Right kidney (tissue), 9 donors: ENCODE measurements around the gene COG3.
"Not testable (repeated sequence)": the region's sequence is repeated elsewhere in the genome, so short reads cannot be mapped to it uniquely, and the experiment has no call there.

Experiments used
- DNase-seq: peaks from one replicate; pipeline ENCODE4 v3.0.0-alpha.2; 2016
- long read RNA-seq, 8 donors: transcript quantifications; one replicate each; lab custom pipeline, GENCODE V29; 2026

Gene COG3
- long read RNA-seq, donor 1, full-length matches to known transcripts, result 3 of 3 reads
- long read RNA-seq, donor 1, partial matches to known transcripts, result 0 of 3 reads
- long read RNA-seq, donor 1, other reads (novel, unspliced or antisense), result 0 of 3 reads
- long read RNA-seq, donor 2, full-length matches to known transcripts, result 2 of 2 reads
- long read RNA-seq, donor 2, partial matches to known transcripts, result 0 of 2 reads
- long read RNA-seq, donor 2, other reads (novel, unspliced or antisense), result 0 of 2 reads
- long read RNA-seq, donor 3, partial matches to known transcripts, result 0 of 1 reads
- long read RNA-seq, donor 3, other reads (novel, unspliced or antisense), result 0 of 1 reads
- long read RNA-seq, donor 4, full-length matches to known transcripts, result 2 of 2 reads
- long read RNA-seq, donor 4, partial matches to known transcripts, result 0 of 2 reads
- long read RNA-seq, donor 4, other reads (novel, unspliced or antisense), result 0 of 2 reads
- long read RNA-seq, donor 5, full-length matches to known transcripts, result 5 of 5 reads
- long read RNA-seq, donor 5, partial matches to known transcripts, result 0 of 5 reads
- long read RNA-seq, donor 5, other reads (novel, unspliced or antisense), result 0 of 5 reads
- long read RNA-seq, donor 6, full-length matches to known transcripts, result 5 of 5 reads
- long read RNA-seq, donor 6, partial matches to known transcripts, result 0 of 5 reads
- long read RNA-seq, donor 6, other reads (novel, unspliced or antisense), result 0 of 5 reads
- long read RNA-seq, donor 7, transcript COG3-203 (2 exons, 255 nt), result major isoform, 5 of 7 reads
- long read RNA-seq, donor 7, partial matches to known transcripts, result 0 of 7 reads
- long read RNA-seq, donor 7, other reads (novel, unspliced or antisense), result 0 of 7 reads
- long read RNA-seq, donor 8, full-length matches to known transcripts, result 5 of 5 reads
- long read RNA-seq, donor 8, partial matches to known transcripts, result 0 of 5 reads
- long read RNA-seq, donor 8, other reads (novel, unspliced or antisense), result 0 of 5 reads

DNA sequence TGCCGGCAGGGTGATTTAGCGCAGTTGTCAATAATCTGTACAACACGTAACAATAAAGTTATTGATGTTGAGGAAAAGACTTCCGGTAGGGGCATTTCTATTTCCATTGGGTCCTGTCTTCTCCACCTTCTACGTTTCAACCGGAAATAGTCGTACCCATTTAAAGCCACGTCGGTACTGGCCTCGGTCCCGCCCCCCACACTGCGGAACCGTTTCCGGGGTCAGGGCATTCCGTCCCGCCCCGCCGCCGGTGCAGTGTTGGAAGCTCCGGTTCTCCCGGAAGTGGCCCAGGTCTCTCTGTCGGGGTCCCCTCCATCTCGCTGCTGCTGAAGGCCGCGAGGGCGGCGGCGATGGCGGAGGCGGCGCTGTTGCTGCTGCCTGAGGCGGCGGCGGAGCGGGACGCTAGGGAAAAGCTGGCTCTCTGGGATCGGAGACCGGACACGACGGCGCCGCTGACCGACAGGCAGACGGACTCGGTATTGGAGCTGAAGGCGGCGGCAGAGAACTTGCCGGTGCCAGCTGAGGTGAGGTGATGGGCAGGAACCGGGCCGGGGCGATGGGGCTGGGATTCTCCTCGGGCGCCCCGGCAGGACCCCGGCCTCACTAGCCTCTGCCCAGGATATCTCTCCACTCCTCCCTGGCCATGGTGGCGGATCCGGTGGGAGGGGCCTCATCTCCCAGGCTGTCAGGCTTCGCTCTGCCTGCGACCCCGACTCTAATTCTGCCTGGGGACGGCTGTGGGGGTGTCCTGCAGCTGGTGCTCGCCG, at the start of gene COG3:
Gene COG3, plus strand, starts transcription at position 253 of the 767 bp plus-strand sequence. Its CDS starts 98 bp downstream, at position 351.
- DNase-seq, result peak; percentile 94

DNA sequence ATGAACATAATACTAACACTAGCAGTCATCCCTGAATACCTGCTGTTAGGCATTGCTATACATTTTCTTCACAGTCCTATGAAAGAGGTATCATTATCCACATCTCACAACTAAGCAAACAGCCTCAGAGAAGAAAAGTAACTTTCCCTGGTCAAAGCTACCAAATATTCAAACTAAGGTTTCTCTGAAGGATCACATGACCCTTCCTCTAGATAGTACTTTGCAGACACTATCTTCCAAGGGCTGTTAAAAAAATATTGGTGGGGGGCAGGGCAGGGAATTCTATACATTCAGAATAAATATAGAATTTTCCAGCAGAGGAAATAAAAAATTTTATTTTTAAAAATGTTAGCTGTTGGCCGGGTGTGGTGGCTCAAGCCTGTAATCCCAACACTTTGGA, 49.6 kb upstream of the COG3 start:
- DNase-seq, result no peak

DNA sequence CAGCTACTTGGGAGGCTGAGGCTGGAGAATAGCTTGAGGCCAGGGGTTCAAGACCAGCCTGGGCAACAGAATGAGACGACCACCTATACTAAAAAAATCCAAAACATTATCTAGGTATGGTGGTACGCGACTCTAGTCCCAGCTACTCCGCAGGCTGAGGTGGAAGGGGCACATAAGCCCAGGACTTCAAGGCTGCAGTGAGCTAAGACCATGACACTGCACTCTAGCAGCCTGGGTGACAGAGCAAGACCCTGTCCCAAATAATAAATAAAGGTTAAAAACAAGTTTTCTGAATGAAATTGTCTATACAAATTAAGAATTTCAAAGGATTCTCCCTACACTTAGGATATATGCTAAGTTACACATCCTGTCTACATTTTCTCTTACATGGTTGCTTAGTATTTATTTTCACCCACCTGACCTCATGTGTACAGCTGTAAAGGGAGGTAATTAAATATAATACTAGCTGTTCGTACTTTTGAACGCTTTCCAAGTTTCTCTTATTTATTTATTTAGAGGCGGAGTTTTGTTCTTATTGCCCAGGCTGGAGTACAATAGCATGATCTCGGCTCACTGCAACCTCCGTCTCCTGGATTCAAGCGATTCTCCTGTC, 48.1 kb upstream of the COG3 start:
- no peak for DNase-seq

DNA sequence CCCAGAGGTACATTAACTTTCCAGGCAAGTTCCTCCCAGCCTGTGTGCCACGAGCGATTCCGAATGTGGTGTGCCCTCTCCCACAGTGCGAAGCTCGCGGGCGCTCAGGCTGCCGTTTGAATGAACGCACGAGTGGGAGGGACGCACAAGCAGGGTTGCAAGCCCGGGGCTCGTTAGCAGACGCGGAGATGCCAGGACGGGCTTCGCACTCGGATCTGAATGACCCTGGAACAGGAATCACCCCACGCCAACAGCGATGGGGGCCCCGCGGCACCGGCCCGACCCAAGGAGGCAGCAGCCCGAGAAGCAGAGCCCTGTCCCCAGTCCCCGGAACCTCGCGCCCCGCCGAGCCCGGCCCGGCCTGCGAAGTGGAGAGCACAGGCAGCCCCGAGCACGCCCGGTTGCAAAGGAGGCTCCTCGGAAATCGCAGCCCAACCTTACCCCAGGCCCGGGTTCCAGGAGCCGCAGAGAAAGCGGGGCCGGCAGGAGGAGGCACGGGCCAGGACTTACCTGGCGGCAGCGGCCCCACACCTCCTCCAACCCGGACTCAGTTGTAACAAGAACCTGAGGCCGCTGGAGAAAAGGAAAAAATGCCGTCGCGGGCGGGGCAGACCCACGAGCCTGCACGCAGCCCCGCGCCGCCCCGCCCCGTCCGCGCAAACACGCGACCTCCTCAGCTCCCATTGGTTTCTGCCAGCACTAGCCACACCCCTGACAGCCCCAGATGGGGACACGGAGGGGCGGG, 46.8 kb upstream of the COG3 start, which contains the start of gene SLC25A30:
Gene SLC25A30, minus strand, starts transcription at position 584 of the 745 bp plus-strand sequence. CDS start 6,948 bp downstream, outside the sequence.
- DNase-seq, result peak; percentile 96

DNA sequence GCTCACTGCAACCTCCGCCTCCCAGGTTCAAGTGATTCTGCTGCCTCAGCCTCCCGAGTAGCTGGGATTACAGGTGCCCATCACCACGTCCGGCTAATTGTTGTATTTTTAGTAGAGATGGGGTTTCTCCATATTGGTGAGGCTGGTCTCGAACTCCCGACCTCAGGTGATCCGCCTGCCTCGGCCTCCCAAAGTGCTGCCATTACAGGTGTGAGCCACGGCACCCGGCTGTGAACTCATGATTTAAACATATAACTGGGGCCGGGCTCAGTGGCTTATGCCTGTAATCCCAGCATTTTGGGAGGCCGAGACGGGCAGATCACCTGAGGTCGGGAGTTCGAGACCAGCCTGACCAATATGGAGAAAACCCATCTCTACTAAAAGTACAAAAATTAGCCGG, 45.4 kb upstream of the COG3 start:
- not testable (repeated sequence) for DNase-seq

- DNase-seq, result no peak
These were observed 44.8 kb upstream of the COG3 start for GRCh38 chr13:45419945-45420344.

GRCh38 chr13:45422731-45423292, 41.9 kb upstream of the COG3 start:
- DNase-seq, result no peak

GRCh38 chr13:45426056-45426841, 38.5 kb upstream of the COG3 start:
- DNase-seq, result not testable (repeated sequence)

DNA sequence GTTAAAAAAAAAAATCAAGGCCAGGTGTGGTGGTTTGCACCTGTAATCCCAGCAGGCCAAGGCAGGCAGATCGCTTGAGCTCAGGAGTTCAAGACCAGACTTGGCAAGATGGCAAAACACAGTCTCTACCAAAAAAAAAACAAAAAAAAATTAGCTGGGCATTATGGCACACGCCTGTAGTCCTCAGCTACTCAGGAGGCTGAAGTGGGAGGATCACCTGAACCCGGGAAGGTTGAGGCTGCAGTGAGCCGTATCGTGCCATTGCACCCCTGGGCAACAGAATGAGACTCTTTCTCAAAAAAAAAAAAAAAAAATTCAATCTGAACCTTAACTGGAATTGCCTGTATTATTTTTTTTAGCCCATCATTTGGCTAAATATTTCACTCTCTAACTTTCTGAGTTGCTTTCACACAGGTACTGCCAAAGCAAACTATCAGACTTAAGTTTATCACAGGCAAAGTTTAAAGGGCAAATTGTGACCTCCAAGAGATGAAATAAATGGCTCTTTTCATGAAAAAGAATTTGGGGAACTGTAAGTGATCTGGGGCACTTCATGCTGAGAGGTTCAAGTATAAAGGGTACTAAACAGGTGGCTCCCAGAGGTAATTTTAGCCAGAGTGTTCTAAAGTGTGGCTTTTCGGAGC, 31.9 kb upstream of the COG3 start:
- DNase-seq, result no peak

- no peak for DNase-seq
These were observed 31.4 kb upstream of the COG3 start for GRCh38 chr13:45433381-45433790.

DNA sequence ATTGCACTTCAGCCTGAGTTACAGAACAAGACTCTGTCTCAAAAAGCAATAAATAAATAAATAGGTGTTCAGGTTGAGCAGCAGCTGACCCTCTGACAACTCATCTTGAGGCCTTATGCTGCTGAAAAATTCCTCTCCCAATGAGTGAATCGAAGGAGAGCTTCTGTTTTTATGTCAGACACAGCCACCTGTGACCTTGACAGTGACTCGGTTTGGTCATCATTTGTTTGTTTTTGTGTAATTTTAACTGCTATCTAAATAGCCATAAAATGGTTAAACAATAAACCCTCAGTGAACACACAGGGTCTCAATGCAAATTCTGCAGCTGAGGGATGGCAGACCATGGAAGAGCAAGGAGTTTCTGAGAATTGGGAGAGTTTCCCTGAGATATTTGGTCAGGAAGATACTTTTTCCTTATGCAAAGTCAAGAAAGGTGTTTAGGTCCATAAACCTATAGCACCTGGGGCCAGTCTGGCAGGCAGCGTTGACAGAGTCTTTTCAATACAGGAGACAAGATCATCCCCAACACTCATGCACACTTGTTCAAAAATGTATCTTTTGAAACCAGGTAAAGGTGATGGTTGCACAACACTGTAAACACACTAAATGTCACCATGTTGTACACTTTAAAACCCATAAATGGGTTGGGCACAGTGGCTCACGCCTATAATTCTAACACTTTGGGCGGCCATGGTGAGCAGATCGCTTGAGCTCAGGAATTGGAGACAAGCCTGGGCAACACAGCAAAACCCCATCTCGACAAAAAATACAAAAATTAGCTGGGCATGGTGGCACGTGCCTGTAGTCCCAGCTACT, 30.0 kb upstream of the COG3 start:
- DNase-seq, result no peak

DNA sequence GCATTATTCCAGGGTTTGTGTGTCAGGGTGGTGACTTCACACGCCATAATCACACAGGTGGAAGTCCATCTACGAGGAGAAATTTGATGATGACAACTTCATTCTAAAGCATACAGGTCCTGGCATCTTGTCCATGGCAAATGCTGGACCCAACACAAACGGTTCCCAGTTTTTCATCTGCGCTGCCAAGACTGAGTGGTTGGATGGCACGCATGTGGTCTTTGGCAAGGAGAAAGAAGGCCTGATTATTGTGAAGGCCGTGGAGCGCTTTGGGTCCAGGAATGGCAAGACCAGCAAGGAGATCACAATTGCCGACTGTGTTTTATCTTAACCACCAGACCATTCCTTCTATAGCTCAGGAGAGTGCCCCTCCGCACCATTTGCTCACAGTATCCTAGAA, 28.4 kb upstream of the COG3 start:
- no peak for DNase-seq

- DNase-seq, result no peak
These were observed 27.8 kb upstream of the COG3 start for GRCh38 chr13:45436953-45437352.

DNA sequence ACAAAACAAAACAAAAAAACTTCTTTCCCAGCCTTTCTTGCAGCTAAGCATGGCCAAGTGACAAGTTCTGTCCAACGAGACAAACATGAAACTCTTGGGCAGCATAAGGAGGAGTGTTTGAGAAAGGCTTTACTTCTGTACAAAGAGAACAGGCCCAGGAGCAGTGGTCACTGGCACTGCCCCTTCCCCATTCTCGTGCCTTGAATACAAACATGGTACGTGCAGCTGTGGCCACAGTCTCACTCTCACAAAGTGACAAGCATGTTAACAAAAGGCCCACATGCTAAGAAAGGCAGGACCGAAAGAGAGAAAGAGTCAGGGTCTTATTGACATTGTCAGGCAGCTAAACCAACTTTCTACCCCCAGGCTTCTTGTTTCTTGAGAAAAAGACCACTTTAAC, 26.8 kb upstream of the COG3 start:
- DNase-seq, result no peak

GRCh38 chr13:45439008-45439407, 25.7 kb upstream of the COG3 start:
- DNase-seq, result no peak

DNA sequence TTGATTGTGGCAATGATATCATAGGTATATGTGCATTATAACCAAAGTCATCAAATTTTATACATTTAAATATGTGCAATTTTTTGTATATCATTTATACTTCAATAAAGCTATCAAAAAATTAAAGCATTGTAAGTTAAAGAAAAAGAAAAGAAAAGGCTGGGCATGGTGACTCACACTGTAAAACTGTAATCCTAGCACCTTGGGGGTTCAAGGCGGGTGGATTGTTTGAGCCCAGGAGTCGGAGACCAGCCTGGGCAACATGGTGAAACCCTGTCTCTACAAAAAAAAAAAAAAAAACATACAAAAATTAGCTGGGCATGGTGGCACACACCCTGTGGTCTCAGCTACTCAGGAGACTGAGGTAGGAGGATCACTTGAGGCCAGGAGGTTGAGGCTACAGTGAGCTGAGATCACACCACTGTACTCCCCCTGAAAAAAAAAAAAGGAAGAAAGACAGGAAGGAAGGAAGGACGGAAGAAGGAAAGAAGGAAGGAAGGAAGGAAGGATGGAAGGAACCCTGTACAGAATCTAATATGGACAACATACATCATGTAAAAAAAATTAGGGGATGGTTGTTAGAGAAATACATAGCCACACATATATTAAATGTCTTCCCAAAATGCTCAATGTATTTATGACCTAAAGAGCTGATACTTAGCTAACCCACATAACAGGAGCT, 24.8 kb upstream of the COG3 start:
- DNase-seq, result no peak

GRCh38 chr13:45441633-45442032, 23.1 kb upstream of the COG3 start:
- DNase-seq, result no peak

DNA sequence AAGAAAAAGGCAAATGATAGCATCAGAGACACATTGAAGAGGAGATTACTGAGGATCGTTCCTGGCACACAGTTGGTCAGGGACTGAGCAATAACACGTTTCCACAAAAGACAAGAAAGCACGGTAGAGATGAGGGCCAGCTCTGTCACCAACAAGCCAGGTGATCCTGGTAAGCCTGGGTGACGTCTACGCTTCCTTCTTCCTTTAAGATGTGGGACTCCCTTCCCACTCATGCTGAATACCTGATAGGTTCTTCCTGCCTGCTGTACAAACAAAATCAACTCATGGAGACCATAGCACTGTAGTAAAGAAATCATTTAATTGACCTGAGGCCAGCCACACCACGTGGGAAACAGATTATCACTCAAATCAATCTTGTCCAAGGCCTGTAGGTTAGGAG, 19.7 kb upstream of the COG3 start:
- no peak for DNase-seq
